Sigmoid colon (tissue), 4 donors: ENCODE measurements around the gene GPHN.

Experiments used
- EP300 ChIP-seq, 4 donors: sonication (generic); formaldehyde crosslinking; IDR thresholded peaks; one replicate each; pipeline ENCODE4 v1.6.1; 2017; ENCODE audit warnings: antibody characterized with exemption in 4 of 4
- TF ChIP-seq, protein P1 (sequence below), 4 experiments: fragments of 450-650 bp in 3 of 4; fragments of 200-600 bp in 1 of 4; IDR thresholded peaks; one replicate each; pipeline ENCODE4 v1.5.1; 2016 to 2019; ENCODE audit warnings: antibody characterized with exemption in 4 of 4, mild to moderate bottlenecking in 3 of 4, moderate library complexity in 2 of 4

DNA sequence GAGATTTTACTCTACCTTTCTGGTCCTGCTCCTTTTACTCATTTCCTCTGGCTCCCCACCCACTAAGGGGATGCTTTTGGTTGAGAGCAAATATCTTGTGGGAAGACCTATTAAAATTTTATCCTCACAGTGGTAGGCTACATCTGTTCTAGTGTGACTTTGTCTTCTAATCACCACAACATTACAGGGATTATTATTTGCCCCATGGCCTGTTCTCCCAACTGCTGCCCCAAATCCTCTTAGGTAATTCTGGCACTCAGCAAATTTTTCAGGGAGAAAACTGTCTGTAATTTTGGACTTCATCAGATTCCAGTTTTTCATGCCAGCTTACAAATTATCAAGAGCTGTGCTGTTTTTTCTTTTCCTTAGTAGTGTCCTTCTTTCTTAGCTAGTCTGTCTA, 172.3 kb downstream of the GPHN start:
- TF ChIP-seq, protein P1, sequence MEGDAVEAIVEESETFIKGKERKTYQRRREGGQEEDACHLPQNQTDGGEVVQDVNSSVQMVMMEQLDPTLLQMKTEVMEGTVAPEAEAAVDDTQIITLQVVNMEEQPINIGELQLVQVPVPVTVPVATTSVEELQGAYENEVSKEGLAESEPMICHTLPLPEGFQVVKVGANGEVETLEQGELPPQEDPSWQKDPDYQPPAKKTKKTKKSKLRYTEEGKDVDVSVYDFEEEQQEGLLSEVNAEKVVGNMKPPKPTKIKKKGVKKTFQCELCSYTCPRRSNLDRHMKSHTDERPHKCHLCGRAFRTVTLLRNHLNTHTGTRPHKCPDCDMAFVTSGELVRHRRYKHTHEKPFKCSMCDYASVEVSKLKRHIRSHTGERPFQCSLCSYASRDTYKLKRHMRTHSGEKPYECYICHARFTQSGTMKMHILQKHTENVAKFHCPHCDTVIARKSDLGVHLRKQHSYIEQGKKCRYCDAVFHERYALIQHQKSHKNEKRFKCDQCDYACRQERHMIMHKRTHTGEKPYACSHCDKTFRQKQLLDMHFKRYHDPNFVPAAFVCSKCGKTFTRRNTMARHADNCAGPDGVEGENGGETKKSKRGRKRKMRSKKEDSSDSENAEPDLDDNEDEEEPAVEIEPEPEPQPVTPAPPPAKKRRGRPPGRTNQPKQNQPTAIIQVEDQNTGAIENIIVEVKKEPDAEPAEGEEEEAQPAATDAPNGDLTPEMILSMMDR (IDR thresholded peaks at IDR 0.05): no peak
- TF ChIP-seq EP300 (IDR thresholded peaks at IDR 0.05): no peak
